GM12878 (cell line): ENCODE data around the gene KDSR. TPM values are rescaled to one million over a fixed set of nuclear protein-coding genes. Genes with fewer than 3 reads are reported as not detected.

Experiments
- ATAC-seq: fragments of 200-7000 bp; cut with Tn5 transposase; 3 replicates; pipeline ENCODE4 v1.9.1; 2020; ENCODE audit warnings: mild to moderate bottlenecking, moderate library complexity
- BruUV-seq: library from RNA; stranded (reverse); fragments of 400-500 nt; replicated peaks from 2 replicates; lab custom pipeline; 2021; lab: Mats Ljungman, UMichigan
- CTCF ChIA-PET: fragments of 300-600 bp; sonication (Branson Sonifier 250); formaldehyde crosslinking; extraction: SDS; loops from one replicate; lab custom pipeline; 2021; ENCODE audit warnings: inconsistent platforms; lab: Yijun Ruan, JAX
- POLR2A ChIA-PET: fragments of 350-600 bp; formaldehyde crosslinking; extraction: SDS; loops from one replicate; lab custom pipeline; 2021; ENCODE audit warnings: inconsistent platforms; lab: Charles Lee
- RAD21 ChIA-PET: fragments of 300-600 bp; sonication (Branson Sonifier 250); formaldehyde crosslinking; loops from one replicate; lab custom pipeline; 2023; ENCODE audit warnings: antibody characterized with exemption; ENCODE audit not compliant: unreplicated experiment; lab: Charles Lee
- SMC1A ChIA-PET: fragments of 300-600 bp; sonication (Branson Sonifier 250); formaldehyde crosslinking; loops from one replicate; lab custom pipeline; 2023; ENCODE audit not compliant: unreplicated experiment, uncharacterized antibody; lab: Charles Lee
- DNase-seq: peaks from one replicate; pipeline ENCODE4 v3.0.0-alpha.2; 2011; ENCODE audit warnings: low read depth, low spot score
- FAIRE-seq: peaks from 3 replicates; lab custom pipeline; 2011; peaks lifted over from hg19 to GRCh38; lab: Jason Lieb, UNC
- H2AFZ ChIP-seq: 2 replicates; pipeline ENCODE4 v1.6.0; 2011; ENCODE audit warnings: low read depth, low read length, control low read depth; ENCODE audit not compliant: control insufficient read depth
- H3K27ac ChIP-seq: 2 replicates; pipeline ENCODE4 v1.5.1; 2011; ENCODE audit warnings: control low read depth; ENCODE audit not compliant: control insufficient read depth, insufficient read depth
- H3K27me3 ChIP-seq, 2 experiments: replicated peaks in 1 of 2; 2 replicates each; pipeline versions ENCODE4 v1.6.0 to v1.6.1; 2011; ENCODE audit warnings: low read length in 1 of 2; ENCODE audit not compliant: control insufficient read depth in 2 of 2, insufficient read depth in 2 of 2
- H3K36me3 ChIP-seq, 2 experiments: 2 replicates each; pipeline ENCODE4 v1.5.1; 2011; ENCODE audit warnings: low read length in 1 of 2; ENCODE audit not compliant: control insufficient read depth in 2 of 2, insufficient read depth in 2 of 2
- H3K4me1 ChIP-seq: 2 replicates; pipeline ENCODE4 v1.6.1; 2011; ENCODE audit warnings: mild to moderate bottlenecking, low read length, moderate library complexity, mixed read lengths; ENCODE audit not compliant: control insufficient read depth, insufficient read depth
- H3K4me2 ChIP-seq: 2 replicates; pipeline ENCODE4 v1.6.0; 2011; ENCODE audit warnings: control low read depth; ENCODE audit not compliant: control insufficient read depth, insufficient read depth
- H3K4me3 ChIP-seq: fragments of 200-600 bp; sonication (generic); 2 replicates; pipeline ENCODE4 v1.5.1; 2016
- H3K79me2 ChIP-seq: 2 replicates; pipeline ENCODE4 v1.6.0; 2011; ENCODE audit warnings: low read length; ENCODE audit not compliant: control insufficient read depth, insufficient read depth
- H3K9ac ChIP-seq: 2 replicates; pipeline ENCODE4 v1.8.0; 2011; ENCODE audit warnings: low read length, control low read depth, mixed read lengths; ENCODE audit not compliant: control insufficient read depth, insufficient read depth
- H3K9me3 ChIP-seq: replicated peaks from 3 replicates; pipeline ENCODE4 v1.5.1; 2011; ENCODE audit warnings: mild to moderate bottlenecking, low read length; ENCODE audit not compliant: control insufficient read depth, insufficient read depth
- H4K20me1 ChIP-seq: 2 replicates; pipeline ENCODE4 v1.6.0; 2011; ENCODE audit not compliant: control insufficient read depth, insufficient read depth
- DPF2 ChIP-seq: fragments of 450-650 bp; IDR thresholded peaks from 2 replicates; pipeline ENCODE4 v1.6.1; 2017; ENCODE audit warnings: mild to moderate bottlenecking
- ESRRA ChIP-seq: IDR thresholded peaks from 2 replicates; pipeline ENCODE4 v1.6.1; 2012; ENCODE audit warnings: mild to moderate bottlenecking, low read length, improper control_type of control experiment
- MYB ChIP-seq: fragments of 150-350 bp; IDR thresholded peaks from 2 replicates; pipeline ENCODE4 v1.6.1; 2014; ENCODE audit warnings: mild to moderate bottlenecking, low read depth, low read length, borderline replicate concordance
- PML ChIP-seq: IDR thresholded peaks from 2 replicates; pipeline ENCODE4 v1.6.1; 2012; ENCODE audit warnings: low read length, inconsistent platforms
- STAT1 ChIP-seq: fragments of 450-650 bp; conservative IDR thresholded peaks from 2 replicates; pipeline ENCODE4 v1.6.1; 2014; ENCODE audit warnings: antibody characterized with exemption, mild to moderate bottlenecking
- YY1 ChIP-seq: IDR thresholded peaks from 2 replicates; pipeline ENCODE4 v1.6.1; 2011; ENCODE audit warnings: low read depth, mild to moderate bottlenecking, low read length
- ZNF687 ChIP-seq: fragments of 450-650 bp; IDR thresholded peaks from 2 replicates; pipeline ENCODE4 v1.6.1; 2017; ENCODE audit warnings: mild to moderate bottlenecking, moderate library complexity
- WGBS: methylation state at CpG from one replicate; pipeline ENCODE4 v1.1.6; 2016; ENCODE audit warnings: low lambda C conversion rate; ENCODE audit not compliant: insufficient replicate concordance, insufficient coverage; ENCODE audit errors: missing lambda C conversion rate; 5-methylcytosine and 5-hydroxymethylcytosine counted together
- in situ Hi-C: fragments of 300-500 bp; cut with MboI; formaldehyde crosslinking; loops from 9 replicates; pipeline ENCODE4 v1.14.3; 2018; ENCODE audit warnings: mixed read lengths
- intact Hi-C: fragments of 100-400 bp; cut with micrococcal nuclease; formaldehyde crosslinking; loops from one replicate; pipeline ENCODE4 v1.14.2; 2022; ENCODE audit not compliant: unreplicated experiment
- polyA plus RNA-seq, 11 experiments: library from polyadenylated mRNA; depleted of rRNA in 4 of 11; unstranded in 6 of 11; stranded (reverse) in 5 of 11; fragments of >200 nt; fragmentation: Nextera tagmentation in 4 of 11; fragmentation: Illumina TruSeq in 1 of 11; extraction: Ambion mirVana in 4 of 11; extraction: Trizol in 1 of 11; gene quantifications; 1 replicate in 1 of 11; 2 replicates in 10 of 11; pipeline versions ENCODE4 v1.2.1 to v1.2.3, GENCODE V29; 2011 to 2016; ENCODE audit warnings: inconsistent platforms in 2 of 11, missing spikeins in 2 of 11, low read depth in 1 of 11
- total RNA-seq, 4 experiments: library from RNA; depleted of rRNA in 3 of 4; stranded (reverse); fragments of >200 nt in 3 of 4; fragmentation: Illumina TruSeq in 1 of 4; extraction: Trizol in 1 of 4; gene quantifications; 2 replicates each; pipeline versions ENCODE4 v1.2.1 to v1.2.3, GENCODE V29; 2013 to 2021
- TF ChIP-seq, protein P1 (sequence below): IDR thresholded peaks from 2 replicates; pipeline ENCODE4 v1.6.1; 2012; ENCODE audit warnings: improper control_type of control experiment, low read depth, low read length; ENCODE audit not compliant: insufficient replicate concordance

KDSR gene
- total and polyA plus RNA-seq, 10 of the 15 experiments (the other 5 are each of a cell fraction or from before 2014, with no cell fraction given), result 5.2 to 25.9 (median 14.3) TPM

DNA sequence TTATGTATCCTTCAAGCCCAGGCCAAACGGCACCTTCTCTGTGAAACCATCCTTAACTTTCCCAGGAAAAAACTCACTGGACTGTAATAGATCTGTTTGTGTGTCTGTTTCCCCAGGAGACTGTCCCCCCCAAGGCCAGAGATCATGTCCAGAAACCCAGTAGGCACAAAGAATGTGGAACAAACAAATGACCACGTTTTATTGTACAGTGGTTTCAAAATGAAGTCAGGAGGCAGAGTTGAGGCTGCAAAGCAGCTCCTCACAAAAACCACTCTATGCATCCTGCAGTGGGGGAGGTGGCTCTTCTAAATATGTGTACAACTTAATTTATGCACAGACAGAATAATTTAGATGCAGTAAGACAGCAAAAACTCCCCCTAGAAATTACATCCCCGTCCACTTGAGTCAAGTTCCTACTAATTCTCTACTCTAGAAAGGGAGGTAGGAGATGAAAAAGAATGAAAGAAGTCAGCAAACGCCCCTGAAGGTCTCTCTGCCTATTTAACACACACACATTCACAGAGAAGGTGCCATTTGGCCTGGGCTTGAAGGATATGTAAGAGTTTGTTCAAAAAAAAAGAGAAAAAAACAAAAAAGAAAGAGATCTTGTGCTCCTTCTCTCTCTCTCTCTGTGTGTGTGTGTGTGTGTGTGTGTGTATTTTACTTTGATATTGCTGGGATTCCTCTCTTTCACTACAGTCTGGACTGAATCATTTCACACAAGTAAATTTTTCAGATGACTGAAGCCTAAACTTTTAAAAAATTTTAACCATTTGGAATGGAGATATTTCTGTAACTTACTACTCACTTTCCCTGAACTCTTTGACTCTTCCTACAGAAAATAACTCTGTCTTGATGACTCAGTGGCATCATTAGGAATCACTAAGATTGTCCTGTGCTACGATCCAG lies 66.9 kb downstream of the KDSR start:
- FAIRE-seq, result no peak
- RAD21 ChIA-PET, result interaction anchor here (1.0 to 3.0 kb wide), 5 partner anchors 12 to 138 kb away, joined by 3 to 13 read pairs (median 4); no protein-coding TSS in a partner anchor
- peaks cover 48% of the 10 kb centered on the region for H3K4me1 ChIP-seq
- SMC1A ChIA-PET, result interaction anchor here (0.8 to 6.1 kb wide), 9 partner anchors 8 to 113 kb away, joined by 3 to 32 read pairs (median 3); partner anchors contain the start of gene BCL2
- peak; percentile 83 for ATAC-seq
- no peaks in the 10 kb centered on the region for H3K9me3 ChIP-seq
- intact Hi-C loops, result no loop called here
- DNase-seq, result no peak
- 5% methylated on average over 5 of the region's 5 CpGs for WGBS
- H2AFZ ChIP-seq, result no peak overlapping the region
- no peaks in the 10 kb centered on the region for H3K27me3 ChIP-seq
- POLR2A ChIA-PET, result interaction anchor here (0.6 to 3.0 kb wide), 4 partner anchors 11 to 119 kb away, joined by 4 to 18 read pairs (median 6); no protein-coding TSS in a partner anchor
- H3K4me3 ChIP-seq, result no peak overlapping the region; the same call in 1 of the 2 replicates
- H3K36me3 ChIP-seq, result peaks cover 13 to 26% of the 10 kb centered on the region in 2 experiments
- H3K4me2 ChIP-seq, result peak overlapping the region; percentile 67
- H3K9ac ChIP-seq, result peak overlapping the region; percentile 35; the same call in 1 of the 2 replicates
- peak overlapping the region; percentile 55 for H3K27ac ChIP-seq
- CTCF ChIA-PET, result interaction anchor here (1.0 to 5.6 kb wide), 4 partner anchors 11 to 145 kb away, joined by 4 to 26 read pairs (median 12); partner anchors contain the start of gene BCL2
- H3K79me2 ChIP-seq, result peaks cover 95% of the 10 kb centered on the region
- no peaks in the 10 kb centered on the region; the same call in 1 of the 2 replicates for H4K20me1 ChIP-seq
- TSS peak; percentile 78 for BruUV-seq
- in situ Hi-C loops, result no loop called here
- peak; percentile 60; the same call in 1 of the 2 replicates for TF ChIP-seq YY1
- no peak for TF ChIP-seq DPF2
- TF ChIP-seq ZNF687, result peak; percentile 53
- no peak for TF ChIP-seq STAT1
- TF ChIP-seq MYB, result no peak
- TF ChIP-seq PML, result no peak; the same call in 1 of the 2 replicates
- TF ChIP-seq, protein P1, sequence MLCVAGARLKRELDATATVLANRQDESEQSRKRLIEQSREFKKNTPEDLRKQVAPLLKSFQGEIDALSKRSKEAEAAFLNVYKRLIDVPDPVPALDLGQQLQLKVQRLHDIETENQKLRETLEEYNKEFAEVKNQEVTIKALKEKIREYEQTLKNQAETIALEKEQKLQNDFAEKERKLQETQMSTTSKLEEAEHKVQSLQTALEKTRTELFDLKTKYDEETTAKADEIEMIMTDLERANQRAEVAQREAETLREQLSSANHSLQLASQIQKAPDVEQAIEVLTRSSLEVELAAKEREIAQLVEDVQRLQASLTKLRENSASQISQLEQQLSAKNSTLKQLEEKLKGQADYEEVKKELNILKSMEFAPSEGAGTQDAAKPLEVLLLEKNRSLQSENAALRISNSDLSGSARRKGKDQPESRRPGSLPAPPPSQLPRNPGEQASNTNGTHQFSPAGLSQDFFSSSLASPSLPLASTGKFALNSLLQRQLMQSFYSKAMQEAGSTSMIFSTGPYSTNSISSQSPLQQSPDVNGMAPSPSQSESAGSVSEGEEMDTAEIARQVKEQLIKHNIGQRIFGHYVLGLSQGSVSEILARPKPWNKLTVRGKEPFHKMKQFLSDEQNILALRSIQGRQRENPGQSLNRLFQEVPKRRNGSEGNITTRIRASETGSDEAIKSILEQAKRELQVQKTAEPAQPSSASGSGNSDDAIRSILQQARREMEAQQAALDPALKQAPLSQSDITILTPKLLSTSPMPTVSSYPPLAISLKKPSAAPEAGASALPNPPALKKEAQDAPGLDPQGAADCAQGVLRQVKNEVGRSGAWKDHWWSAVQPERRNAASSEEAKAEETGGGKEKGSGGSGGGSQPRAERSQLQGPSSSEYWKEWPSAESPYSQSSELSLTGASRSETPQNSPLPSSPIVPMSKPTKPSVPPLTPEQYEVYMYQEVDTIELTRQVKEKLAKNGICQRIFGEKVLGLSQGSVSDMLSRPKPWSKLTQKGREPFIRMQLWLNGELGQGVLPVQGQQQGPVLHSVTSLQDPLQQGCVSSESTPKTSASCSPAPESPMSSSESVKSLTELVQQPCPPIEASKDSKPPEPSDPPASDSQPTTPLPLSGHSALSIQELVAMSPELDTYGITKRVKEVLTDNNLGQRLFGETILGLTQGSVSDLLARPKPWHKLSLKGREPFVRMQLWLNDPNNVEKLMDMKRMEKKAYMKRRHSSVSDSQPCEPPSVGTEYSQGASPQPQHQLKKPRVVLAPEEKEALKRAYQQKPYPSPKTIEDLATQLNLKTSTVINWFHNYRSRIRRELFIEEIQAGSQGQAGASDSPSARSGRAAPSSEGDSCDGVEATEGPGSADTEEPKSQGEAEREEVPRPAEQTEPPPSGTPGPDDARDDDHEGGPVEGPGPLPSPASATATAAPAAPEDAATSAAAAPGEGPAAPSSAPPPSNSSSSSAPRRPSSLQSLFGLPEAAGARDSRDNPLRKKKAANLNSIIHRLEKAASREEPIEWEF, result no peak
- no peak for TF ChIP-seq ESRRA
